Purkinje cell (primary cell): Measurements from ENCODE around the gene GON4L. TPM values are rescaled to one million over a fixed set of nuclear protein-coding genes. Genes with fewer than 3 reads are reported as not detected.

Experiments used
- polyA plus RNA-seq: library from polyadenylated mRNA; unstranded; fragments of >200 nt; fragmentation: Nextera tagmentation; gene quantifications from 2 replicates; pipeline ENCODE4 v1.2.1, GENCODE V29; 2014

The GON4L gene, protein sequence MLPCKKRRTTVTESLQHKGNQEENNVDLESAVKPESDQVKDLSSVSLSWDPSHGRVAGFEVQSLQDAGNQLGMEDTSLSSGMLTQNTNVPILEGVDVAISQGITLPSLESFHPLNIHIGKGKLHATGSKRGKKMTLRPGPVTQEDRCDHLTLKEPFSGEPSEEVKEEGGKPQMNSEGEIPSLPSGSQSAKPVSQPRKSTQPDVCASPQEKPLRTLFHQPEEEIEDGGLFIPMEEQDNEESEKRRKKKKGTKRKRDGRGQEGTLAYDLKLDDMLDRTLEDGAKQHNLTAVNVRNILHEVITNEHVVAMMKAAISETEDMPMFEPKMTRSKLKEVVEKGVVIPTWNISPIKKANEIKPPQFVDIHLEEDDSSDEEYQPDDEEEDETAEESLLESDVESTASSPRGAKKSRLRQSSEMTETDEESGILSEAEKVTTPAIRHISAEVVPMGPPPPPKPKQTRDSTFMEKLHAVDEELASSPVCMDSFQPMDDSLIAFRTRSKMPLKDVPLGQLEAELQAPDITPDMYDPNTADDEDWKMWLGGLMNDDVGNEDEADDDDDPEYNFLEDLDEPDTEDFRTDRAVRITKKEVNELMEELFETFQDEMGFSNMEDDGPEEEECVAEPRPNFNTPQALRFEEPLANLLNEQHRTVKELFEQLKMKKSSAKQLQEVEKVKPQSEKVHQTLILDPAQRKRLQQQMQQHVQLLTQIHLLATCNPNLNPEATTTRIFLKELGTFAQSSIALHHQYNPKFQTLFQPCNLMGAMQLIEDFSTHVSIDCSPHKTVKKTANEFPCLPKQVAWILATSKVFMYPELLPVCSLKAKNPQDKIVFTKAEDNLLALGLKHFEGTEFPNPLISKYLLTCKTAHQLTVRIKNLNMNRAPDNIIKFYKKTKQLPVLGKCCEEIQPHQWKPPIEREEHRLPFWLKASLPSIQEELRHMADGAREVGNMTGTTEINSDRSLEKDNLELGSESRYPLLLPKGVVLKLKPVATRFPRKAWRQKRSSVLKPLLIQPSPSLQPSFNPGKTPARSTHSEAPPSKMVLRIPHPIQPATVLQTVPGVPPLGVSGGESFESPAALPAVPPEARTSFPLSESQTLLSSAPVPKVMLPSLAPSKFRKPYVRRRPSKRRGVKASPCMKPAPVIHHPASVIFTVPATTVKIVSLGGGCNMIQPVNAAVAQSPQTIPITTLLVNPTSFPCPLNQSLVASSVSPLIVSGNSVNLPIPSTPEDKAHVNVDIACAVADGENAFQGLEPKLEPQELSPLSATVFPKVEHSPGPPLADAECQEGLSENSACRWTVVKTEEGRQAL (N-terminal part only)
- 36.7 and 62.5 TPM in 2 replicates for polyA plus RNA-seq

DNA sequence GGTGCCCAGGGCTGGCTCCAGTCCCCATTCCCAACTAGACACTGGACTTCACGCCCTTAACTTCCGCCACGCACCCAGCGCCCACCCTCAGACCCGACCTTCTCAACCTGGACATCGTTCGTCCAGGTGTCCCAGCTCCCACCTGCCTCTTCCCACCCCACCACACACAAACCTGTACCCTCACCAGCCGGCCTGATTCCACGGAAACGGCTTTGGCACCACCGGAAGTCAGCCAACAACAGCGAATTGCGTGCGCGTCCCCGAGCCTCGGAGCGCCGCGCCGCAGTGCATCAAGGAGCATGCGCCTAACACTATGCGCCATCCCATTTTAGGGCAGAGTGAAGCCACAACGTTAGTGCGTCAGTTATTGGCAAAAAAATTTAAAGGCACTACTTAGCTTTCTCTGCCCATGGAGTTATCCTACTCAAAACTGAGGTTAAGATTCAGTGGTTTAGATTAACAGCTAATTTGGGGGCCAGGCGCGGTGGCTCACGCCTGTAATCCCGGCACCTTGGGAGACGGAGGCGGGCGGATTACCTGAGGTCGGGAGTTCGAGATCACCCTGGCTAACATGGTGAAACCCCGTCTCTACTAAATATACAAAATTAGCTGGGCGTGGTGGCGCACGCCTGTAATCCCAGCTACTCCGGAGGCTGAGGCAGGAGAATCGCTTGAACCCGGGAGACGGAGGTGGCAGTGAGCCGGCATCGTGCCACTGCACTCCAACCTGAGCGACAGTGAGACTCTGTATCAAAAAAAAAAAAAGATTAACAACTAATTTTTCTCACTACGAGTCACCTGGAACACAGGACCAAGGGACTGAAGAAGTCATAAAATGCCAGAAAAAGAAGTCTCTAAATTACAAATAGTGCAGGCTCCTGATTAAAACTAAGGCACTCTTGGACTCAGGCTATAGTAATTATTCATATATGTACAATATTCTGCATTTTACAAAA, at the start of gene GON4L:
Gene GON4L, minus strand, starts transcription at position 240 of the 956 bp plus-strand sequence. CDS start 3,434 bp downstream, outside the sequence.

DNA sequence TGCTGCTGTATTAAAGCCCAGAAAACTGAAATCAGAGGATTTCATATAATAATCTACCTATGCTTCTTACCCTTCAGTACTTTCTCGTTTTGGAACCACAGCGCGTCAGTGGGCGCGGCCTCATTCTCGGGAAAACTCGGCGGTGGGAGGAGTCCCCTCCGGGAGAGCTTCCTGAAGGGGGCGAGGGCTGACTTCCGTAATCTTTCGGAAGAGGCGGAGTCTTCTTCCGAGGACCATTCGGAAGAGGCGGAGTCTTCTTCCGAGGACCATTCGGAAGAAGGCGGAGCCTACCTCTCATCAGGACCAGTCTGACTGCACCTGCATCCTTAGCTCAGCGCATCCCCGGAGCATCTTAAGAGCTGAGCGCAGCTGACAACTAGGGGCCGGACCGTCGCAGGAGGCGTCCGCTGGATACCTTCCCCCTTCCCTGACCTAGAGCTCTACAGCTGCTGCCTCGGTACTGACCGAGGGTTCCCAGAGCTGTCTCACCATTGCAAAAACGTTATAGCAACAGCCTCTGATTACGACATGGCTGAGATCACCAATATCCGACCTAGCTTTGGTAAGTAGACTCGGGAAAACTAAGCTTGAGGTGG, 2.3 kb upstream of the GON4L start, which contains the start of gene SYT11:
Gene SYT11, plus strand, starts transcription at position 334 of the 596 bp plus-strand sequence. Its CDS starts 195 bp downstream, at position 529.

Other genes with a start within 250 kb of the GON4L start
- gene MSTO1, start 247.0 kb downstream of the GON4L start, polyA plus RNA-seq = 7.9 and 17.3 TPM in 2 replicates
- 16.3 and 25.6 TPM in 2 replicates for gene YY1AP1, start 168.4 kb downstream of the GON4L start, polyA plus RNA-seq
- 97.6 and 139 TPM in 2 replicates for gene DAP3, start 168.1 kb downstream of the GON4L start, polyA plus RNA-seq
- gene SYT11, start 2.4 kb upstream of the GON4L start, polyA plus RNA-seq = 166 and 187 TPM in 2 replicates
- gene RIT1, start 54.1 kb upstream of the GON4L start, polyA plus RNA-seq = 5.6 and 10.0 TPM in 2 replicates
- gene KHDC4, start 77.2 kb upstream of the GON4L start, polyA plus RNA-seq = 21.1 and 23.4 TPM in 2 replicates
- gene RXFP4, start 84.4 kb upstream of the GON4L start, polyA plus RNA-seq = not detected in 2 replicates
- 14.2 and 16.3 TPM in 2 replicates for gene ARHGEF2, start 121.3 kb upstream of the GON4L start, polyA plus RNA-seq
- gene SSR2, start 163.7 kb upstream of the GON4L start, polyA plus RNA-seq = 276 and 311 TPM in 2 replicates
- gene UBQLN4, start 196.6 kb upstream of the GON4L start, polyA plus RNA-seq = 4.6 and 6.4 TPM in 2 replicates
- 251 and 289 TPM in 2 replicates for gene LAMTOR2, start 197.6 kb upstream of the GON4L start, polyA plus RNA-seq
- gene RAB25, start 203.9 kb upstream of the GON4L start, polyA plus RNA-seq = 1.9 TPM in 1 of 2 replicates, not detected in the other
- not detected in 2 replicates for gene MEX3A, start 225.3 kb upstream of the GON4L start, polyA plus RNA-seq